Testis (tissue), 2 donors: ENCODE data around the gene WDR3.
A peak's percentile ranks its signal among the peaks of the same experiment; 100 is the strongest.

Experiments
- CTCF ChIP-seq, 3 experiments: fragments of 450-650 bp in 2 of 3; fragments of 200-600 bp in 1 of 3; sonication (generic) in 1 of 3; IDR thresholded peaks; one replicate each; pipeline ENCODE4 v1.5.1; 2016 to 2019; ENCODE audit warnings: antibody characterized with exemption in 3 of 3, mild to moderate bottlenecking in 2 of 3, moderate library complexity in 1 of 3
- POLR2A ChIP-seq: fragments of 450-650 bp; IDR thresholded peaks from one replicate; pipeline ENCODE4 v1.6.1; 2017; ENCODE audit warnings: antibody characterized with exemption, mild to moderate bottlenecking, moderate library complexity

GRCh38 chr1:117967477-117967876, 37.9 kb downstream of the WDR3 start:
- no peak for TF ChIP-seq POLR2A
- TF ChIP-seq CTCF (IDR thresholded peaks at IDR 0.05), result peak in 1 of 3 experiments; percentile 17
